Panc1 (cell line): ENCODE data around the gene ANKRD55. TPM values are rescaled to one million over a fixed set of nuclear protein-coding genes. Genes with fewer than 3 reads are reported as not detected.
"Not testable (repeated sequence)": the region's sequence is repeated elsewhere in the genome, so short reads cannot be mapped to it uniquely, and the experiment has no call there.

Experiments used
- ATAC-seq: fragments of 200-7000 bp; cut with Tn5 transposase; 2 replicates; pipeline ENCODE4 v1.9.1; 2020; ENCODE audit warnings: mild to moderate bottlenecking, moderate library complexity
- BruUV-seq: library from RNA; stranded (reverse); fragments of 400-500 nt; replicated peaks from 2 replicates; lab custom pipeline; 2021; lab: Mats Ljungman, UMichigan
- CTCF ChIA-PET: fragments of 300-600 bp; sonication (Branson Sonifier 250); formaldehyde crosslinking; loops from one replicate; lab custom pipeline; 2022; ENCODE audit warnings: antibody characterized with exemption; lab: Charles Lee
- POLR2A ChIA-PET: fragments of 300-600 bp; sonication (Branson Sonifier 250); formaldehyde crosslinking; loops from one replicate; lab custom pipeline; 2022; ENCODE audit warnings: antibody characterized with exemption; lab: Charles Lee
- DNase-seq: peaks from one replicate; pipeline ENCODE4 v3.0.0-alpha.2; 2010; ENCODE audit warnings: low read depth, low spot score
- H3K27ac ChIP-seq: 2 replicates; pipeline ENCODE4 v1.5.1; 2011; ENCODE audit warnings: mild to moderate bottlenecking, low read length, inconsistent platforms
- H3K27me3 ChIP-seq: fragments of 200-500 bp; sonication (Bioruptor generic); 2 replicates; pipeline ENCODE4 v1.6.0; 2014; ENCODE audit warnings: low read length, inconsistent platforms; ENCODE audit not compliant: control insufficient read depth, insufficient read depth
- H3K36me3 ChIP-seq: fragments of 200-500 bp; sonication (Bioruptor generic); 2 replicates; pipeline ENCODE4 v1.5.1; 2014; ENCODE audit warnings: inconsistent platforms, mild to moderate bottlenecking, low read length, moderate library complexity; ENCODE audit not compliant: control insufficient read depth, insufficient read depth
- H3K4me1 ChIP-seq: 2 replicates; pipeline ENCODE4 v1.5.1; 2011; ENCODE audit warnings: inconsistent platforms, mild to moderate bottlenecking, low read length, moderate library complexity; ENCODE audit not compliant: control insufficient read depth, insufficient read depth
- H3K4me3 ChIP-seq, 2 experiments: 2 replicates each; pipeline ENCODE4 v1.5.1; 2011 to 2012; ENCODE audit warnings: low read depth in 2 of 2, low read length in 2 of 2, mild to moderate bottlenecking in 2 of 2, inconsistent platforms in 1 of 2, moderate library complexity in 1 of 2
- H3K9me3 ChIP-seq: fragments of 200-500 bp; sonication (Bioruptor generic); 2 replicates; pipeline ENCODE4 v1.5.1; 2014; ENCODE audit warnings: low read depth, mild to moderate bottlenecking, inconsistent platforms, low read length, moderate library complexity; ENCODE audit not compliant: control insufficient read depth, insufficient read depth
- POLR2AphosphoS5 ChIP-seq: IDR thresholded peaks from 2 replicates; pipeline ENCODE4 v1.6.1; 2012; ENCODE audit warnings: mild to moderate bottlenecking, low read depth, low read length, moderate library complexity
- SIN3A ChIP-seq: IDR thresholded peaks from 2 replicates; pipeline ENCODE4 v1.6.1; 2012; ENCODE audit warnings: low read depth, mild to moderate bottlenecking, low read length, moderate library complexity, borderline replicate concordance; ENCODE audit not compliant: insufficient read depth
- TCF7L2 ChIP-seq: IDR thresholded peaks from 2 replicates; pipeline ENCODE4 v1.6.1; 2011; ENCODE audit warnings: mild to moderate bottlenecking, low read depth, low read length, inconsistent platforms
- in situ Hi-C: cut with HindIII; loops from 2 replicates; pipeline ENCODE4 v1.10.0; 2016; ENCODE audit warnings: low sequenced_read_pairs, low pct_unique_long_range_greater_than_20kb
- intact Hi-C: fragments of 100-400 bp; cut with micrococcal nuclease; formaldehyde crosslinking; loops from one replicate; pipeline ENCODE4 v1.10.0; 2022; ENCODE audit not compliant: unreplicated experiment
- total RNA-seq: library from RNA; stranded (reverse); gene quantifications from one replicate; pipeline ENCODE4 v1.2.1, GENCODE V29; 2021; ENCODE audit not compliant: unreplicated experiment
- TF ChIP-seq, protein P1 (sequence below): fragments of 450-650 bp; IDR thresholded peaks from 2 replicates; pipeline ENCODE4 v1.5.1; 2017; ENCODE audit warnings: mild to moderate bottlenecking
- TF ChIP-seq, protein P2 (sequence below), 2 experiments: IDR thresholded peaks; 2 replicates each; pipeline ENCODE4 v1.6.1; 2011 to 2012; ENCODE audit warnings: low read depth in 2 of 2, control low read depth in 1 of 2, low read length in 1 of 2, mild to moderate bottlenecking in 1 of 2, moderate library complexity in 1 of 2; ENCODE audit not compliant: insufficient read depth in 1 of 2

ANKRD55 gene
- total RNA-seq, 1 experiment from 2014 or later: not detected

DNA sequence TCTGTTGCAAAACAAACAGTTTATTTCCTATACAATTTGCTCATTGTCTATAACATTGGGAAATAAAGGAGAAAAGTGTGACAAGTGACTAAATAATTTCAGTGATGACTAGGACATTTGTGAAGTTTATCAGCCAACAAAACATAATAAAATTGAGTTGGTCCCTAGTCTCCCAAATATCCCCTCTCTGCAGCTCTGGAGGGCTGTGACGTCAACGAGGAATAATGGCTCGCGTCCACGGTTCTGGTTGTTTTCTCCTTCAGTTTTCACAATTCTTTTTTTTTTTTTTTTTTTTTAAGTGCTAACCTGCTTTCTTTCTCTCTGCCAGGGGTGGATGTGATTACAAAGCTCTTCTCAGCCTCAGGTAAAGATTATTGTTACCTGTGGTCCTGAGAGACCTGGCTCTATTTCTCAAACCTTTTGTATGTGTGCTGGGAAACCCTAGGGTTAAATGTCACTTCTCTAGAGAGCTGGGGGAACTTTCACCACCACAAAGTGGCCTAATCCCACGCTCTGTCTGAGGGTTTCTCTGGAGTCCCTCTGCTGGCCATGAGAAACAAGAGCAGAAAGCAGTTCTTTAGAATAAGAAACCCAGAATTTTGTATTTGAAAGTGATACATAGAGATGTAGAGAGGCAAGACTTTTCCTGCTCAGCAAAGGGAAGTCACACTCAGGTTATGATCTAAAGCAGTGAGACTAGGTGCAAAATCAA is 36.2 kb upstream of the ANKRD55 start:
- H3K36me3 ChIP-seq: no peaks in the 10 kb centered on the region
- POLR2A ChIA-PET: interaction anchor here (0.7 kb wide), 1 partner anchor 447 kb away, joined by 10 read pairs; no protein-coding TSS in a partner anchor
- no peak overlapping the region for H3K4me3 ChIP-seq
- TF ChIP-seq, protein P1, sequence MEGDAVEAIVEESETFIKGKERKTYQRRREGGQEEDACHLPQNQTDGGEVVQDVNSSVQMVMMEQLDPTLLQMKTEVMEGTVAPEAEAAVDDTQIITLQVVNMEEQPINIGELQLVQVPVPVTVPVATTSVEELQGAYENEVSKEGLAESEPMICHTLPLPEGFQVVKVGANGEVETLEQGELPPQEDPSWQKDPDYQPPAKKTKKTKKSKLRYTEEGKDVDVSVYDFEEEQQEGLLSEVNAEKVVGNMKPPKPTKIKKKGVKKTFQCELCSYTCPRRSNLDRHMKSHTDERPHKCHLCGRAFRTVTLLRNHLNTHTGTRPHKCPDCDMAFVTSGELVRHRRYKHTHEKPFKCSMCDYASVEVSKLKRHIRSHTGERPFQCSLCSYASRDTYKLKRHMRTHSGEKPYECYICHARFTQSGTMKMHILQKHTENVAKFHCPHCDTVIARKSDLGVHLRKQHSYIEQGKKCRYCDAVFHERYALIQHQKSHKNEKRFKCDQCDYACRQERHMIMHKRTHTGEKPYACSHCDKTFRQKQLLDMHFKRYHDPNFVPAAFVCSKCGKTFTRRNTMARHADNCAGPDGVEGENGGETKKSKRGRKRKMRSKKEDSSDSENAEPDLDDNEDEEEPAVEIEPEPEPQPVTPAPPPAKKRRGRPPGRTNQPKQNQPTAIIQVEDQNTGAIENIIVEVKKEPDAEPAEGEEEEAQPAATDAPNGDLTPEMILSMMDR: peak; percentile 40
- TF ChIP-seq, protein P2, sequence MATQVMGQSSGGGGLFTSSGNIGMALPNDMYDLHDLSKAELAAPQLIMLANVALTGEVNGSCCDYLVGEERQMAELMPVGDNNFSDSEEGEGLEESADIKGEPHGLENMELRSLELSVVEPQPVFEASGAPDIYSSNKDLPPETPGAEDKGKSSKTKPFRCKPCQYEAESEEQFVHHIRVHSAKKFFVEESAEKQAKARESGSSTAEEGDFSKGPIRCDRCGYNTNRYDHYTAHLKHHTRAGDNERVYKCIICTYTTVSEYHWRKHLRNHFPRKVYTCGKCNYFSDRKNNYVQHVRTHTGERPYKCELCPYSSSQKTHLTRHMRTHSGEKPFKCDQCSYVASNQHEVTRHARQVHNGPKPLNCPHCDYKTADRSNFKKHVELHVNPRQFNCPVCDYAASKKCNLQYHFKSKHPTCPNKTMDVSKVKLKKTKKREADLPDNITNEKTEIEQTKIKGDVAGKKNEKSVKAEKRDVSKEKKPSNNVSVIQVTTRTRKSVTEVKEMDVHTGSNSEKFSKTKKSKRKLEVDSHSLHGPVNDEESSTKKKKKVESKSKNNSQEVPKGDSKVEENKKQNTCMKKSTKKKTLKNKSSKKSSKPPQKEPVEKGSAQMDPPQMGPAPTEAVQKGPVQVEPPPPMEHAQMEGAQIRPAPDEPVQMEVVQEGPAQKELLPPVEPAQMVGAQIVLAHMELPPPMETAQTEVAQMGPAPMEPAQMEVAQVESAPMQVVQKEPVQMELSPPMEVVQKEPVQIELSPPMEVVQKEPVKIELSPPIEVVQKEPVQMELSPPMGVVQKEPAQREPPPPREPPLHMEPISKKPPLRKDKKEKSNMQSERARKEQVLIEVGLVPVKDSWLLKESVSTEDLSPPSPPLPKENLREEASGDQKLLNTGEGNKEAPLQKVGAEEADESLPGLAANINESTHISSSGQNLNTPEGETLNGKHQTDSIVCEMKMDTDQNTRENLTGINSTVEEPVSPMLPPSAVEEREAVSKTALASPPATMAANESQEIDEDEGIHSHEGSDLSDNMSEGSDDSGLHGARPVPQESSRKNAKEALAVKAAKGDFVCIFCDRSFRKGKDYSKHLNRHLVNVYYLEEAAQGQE (IDR thresholded peaks at IDR 0.05; ENCODE audit: insufficient read depth in 1 of 2, low read depth in 2 of 2, low read length in 1 of 2): no peak
- DNase-seq: no peak
- no peaks in the 10 kb centered on the region for H3K27me3 ChIP-seq
- peaks cover 5% of the 10 kb centered on the region; the same call in 1 of the 2 replicates for H3K4me1 ChIP-seq
- H3K27ac ChIP-seq: no peak overlapping the region
- CTCF ChIA-PET: interaction anchor here (0.5 to 1.2 kb wide), 4 partner anchors 8 to 629 kb away, joined by 3 to 11 read pairs (median 6); no protein-coding TSS in a partner anchor
- no TSS peak for BruUV-seq
- intact Hi-C loops (no loop called here), in situ Hi-C loops (no loop called here)
- no peaks in the 10 kb centered on the region for H3K9me3 ChIP-seq
- ATAC-seq: peak; percentile 56; the same call in 1 of the 2 replicates

DNA sequence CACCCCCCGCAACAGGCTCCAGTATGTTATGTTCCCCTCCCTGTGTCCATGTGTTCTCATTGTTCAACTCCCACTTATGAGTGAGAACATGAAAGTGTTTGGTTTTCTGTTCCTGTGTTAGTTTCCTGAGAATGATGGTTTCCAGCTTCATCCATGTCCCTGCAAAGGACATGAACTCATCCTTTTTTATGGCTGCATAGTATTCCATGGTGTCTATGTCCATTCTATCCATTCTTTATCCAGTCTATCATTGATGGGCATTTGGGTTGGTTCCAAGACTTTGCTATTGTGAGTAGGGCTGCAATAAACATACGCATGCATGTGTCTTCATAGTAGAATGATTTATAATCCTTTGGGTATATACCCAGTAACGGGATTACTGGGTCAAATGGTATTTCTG is 35.6 kb upstream of the ANKRD55 start:
- POLR2A ChIA-PET, intact Hi-C loops, H3K27me3 ChIP-seq, H3K4me1 ChIP-seq, BruUV-seq, DNase-seq, H3K36me3 ChIP-seq, H3K27ac ChIP-seq, in situ Hi-C loops, H3K9me3 ChIP-seq, H3K4me3 ChIP-seq, ATAC-seq: not testable (repeated sequence)
- CTCF ChIA-PET: interaction anchor here (0.5 to 1.2 kb wide), 3 partner anchors 332 to 630 kb away, joined by 3 to 10 read pairs (median 3); no protein-coding TSS in a partner anchor

DNA sequence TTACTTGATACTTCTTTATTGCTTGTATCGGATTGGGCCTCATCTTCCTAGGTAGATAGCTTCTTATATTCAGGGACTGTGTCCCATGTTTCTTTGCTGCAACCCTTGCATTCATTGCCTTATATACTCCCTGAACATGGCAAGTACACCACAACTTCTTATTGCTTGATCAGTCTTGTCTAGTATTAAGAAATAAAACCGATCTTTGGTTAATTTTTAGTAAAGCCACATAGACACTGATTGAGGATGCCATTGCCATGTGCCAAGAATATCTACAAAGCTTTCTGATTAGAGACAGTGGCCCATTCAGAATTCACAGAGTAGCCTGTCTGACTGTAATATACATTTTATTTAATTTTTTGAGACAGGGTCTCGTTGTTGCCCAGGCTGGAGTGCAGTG is 34.7 kb upstream of the ANKRD55 start:
- Histone ChIP-seq H3K4me1 (peaks cover 5% of the 10 kb centered on the region; the same call in 1 of the 2 replicates), H3K36me3 (no peaks in the 10 kb centered on the region), H3K9me3 (no peaks in the 10 kb centered on the region), H3K4me3 (no peak overlapping the region), H3K27me3 (no peaks in the 10 kb centered on the region), H3K27ac (no peak overlapping the region)
- DNase-seq: no peak
- ChIA-PET POLR2A (interaction anchor here (0.6 kb wide), 1 partner anchor 266 kb away, joined by 8 read pairs; no protein-coding TSS in a partner anchor), CTCF (interaction anchor here (0.7 kb wide), 1 partner anchor 586 kb away, joined by 6 read pairs; no protein-coding TSS in a partner anchor)
- ATAC-seq: no peak
- BruUV-seq: no TSS peak
- intact Hi-C loops (no loop called here), in situ Hi-C loops (no loop called here)
- TF ChIP-seq POLR2AphosphoS5: no peak
- TF ChIP-seq, protein P2 (IDR thresholded peaks at IDR 0.05; ENCODE audit: insufficient read depth in 1 of 2, low read depth in 2 of 2, low read length in 1 of 2): no peak
- no peak for TF ChIP-seq SIN3A
- no peak for TF ChIP-seq TCF7L2
- TF ChIP-seq, protein P1: no peak
